HG02610 (cell line): Measurements from ENCODE around the gene CDH3.

Source experiments
- ATAC-seq: cut with Tn5 transposase; IDR thresholded peaks from one replicate; pipeline ENCODE4 v1.9.1; 2021; ENCODE audit warnings: mild to moderate bottlenecking, moderate library complexity; ENCODE audit not compliant: unreplicated experiment

The CDH3 gene

GRCh38 chr16:68644715-68645493, at the start of gene CDH3:
Gene CDH3 (plus strand): TSS chr16:68645310. CDS start chr16:68645380, 70 bp downstream.
- no peak for ATAC-seq

- ATAC-seq: no peak
Measured at GRCh38 chr16:68596266-68596665, 48.8 kb upstream of the CDH3 start.

GRCh38 chr16:68599586-68599985, 45.5 kb upstream of the CDH3 start:
- no peak for ATAC-seq

GRCh38 chr16:68605746-68606145, 39.4 kb upstream of the CDH3 start:
- no peak for ATAC-seq

GRCh38 chr16:68607443-68607842, 37.7 kb upstream of the CDH3 start:
- ATAC-seq: no peak

- ATAC-seq: no peak
Measured at GRCh38 chr16:68608330-68608729, 36.8 kb upstream of the CDH3 start.

- no peak for ATAC-seq
Measured at GRCh38 chr16:68612996-68613395, 32.1 kb upstream of the CDH3 start.

GRCh38 chr16:68617734-68618133, 27.4 kb upstream of the CDH3 start:
- ATAC-seq: no peak

GRCh38 chr16:68626557-68626956, 18.6 kb upstream of the CDH3 start:
- no peak for ATAC-seq

GRCh38 chr16:68627951-68628425, 17.1 kb upstream of the CDH3 start:
- no peak for ATAC-seq

GRCh38 chr16:68629351-68629910, 15.7 kb upstream of the CDH3 start:
- ATAC-seq: no peak

GRCh38 chr16:68636064-68636560, 9.0 kb upstream of the CDH3 start:
- ATAC-seq: no peak

- no peak for ATAC-seq
Measured at GRCh38 chr16:68636818-68637217, 8.3 kb upstream of the CDH3 start.

- no peak for ATAC-seq
Measured at GRCh38 chr16:68640972-68641371, 4.1 kb upstream of the CDH3 start.

GRCh38 chr16:68642047-68642435, 3.1 kb upstream of the CDH3 start:
- ATAC-seq: no peak

- no peak for ATAC-seq
Measured at GRCh38 chr16:68642436-68643101, 2.5 kb upstream of the CDH3 start.

- ATAC-seq: no peak
Measured at GRCh38 chr16:68643227-68643626, 1.9 kb upstream of the CDH3 start.

GRCh38 chr16:68643847-68644246, 1.3 kb upstream of the CDH3 start:
- ATAC-seq: no peak

- ATAC-seq: no peak
Measured at GRCh38 chr16:68644296-68644695, 814 bp upstream of the CDH3 start.

- no peak for ATAC-seq
Measured at GRCh38 chr16:68645494-68646388, 631 bp downstream of the CDH3 start.
